Measurements from ENCODE around the gene ARMCX2. TPM values are rescaled to one million over a fixed set of nuclear protein-coding genes. Genes with fewer than 3 reads are reported as not detected.
A peak's percentile ranks its signal among the peaks of the same experiment; 100 is the strongest.
"Not testable (repeated sequence)": the region's sequence is repeated elsewhere in the genome, so short reads cannot be mapped to it uniquely, and the experiment has no call there.

Gene ARMCX2
- polyA plus RNA-seq (2014; cell fraction: cytosol; rRNA removed), result 14.6 and 19.0 TPM in 2 replicates
- polyA plus RNA-seq (2014; cell fraction: nucleus; rRNA removed), result 27.6 and 28.1 TPM in 2 replicates

DNA sequence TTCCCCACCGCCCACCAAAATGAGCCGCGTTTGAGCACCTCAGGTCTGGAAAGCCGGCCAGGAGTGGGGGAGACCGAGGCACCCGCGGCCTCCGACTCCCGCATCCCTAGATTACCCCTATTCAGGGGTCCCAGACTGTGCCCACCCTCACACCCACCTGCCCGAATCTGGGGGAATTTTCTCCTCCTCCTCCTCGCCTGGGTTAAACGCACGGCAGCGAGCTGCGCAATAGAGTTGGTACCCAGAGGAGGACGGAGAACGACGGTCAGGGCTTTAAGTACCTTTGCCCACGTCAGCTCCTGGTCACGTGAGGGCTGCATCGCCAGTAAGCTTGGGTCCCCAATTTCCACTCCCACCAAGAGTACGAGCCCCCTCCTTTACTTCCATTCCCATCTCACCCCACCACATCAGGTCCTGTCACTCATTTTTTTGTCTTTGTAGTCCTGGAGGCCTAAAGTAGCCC is at the start of gene ARMCX2:
TSS of gene ARMCX2 (minus strand) at position 250 of the 463 bp plus-strand sequence. CDS start 2,262 bp downstream, outside the sequence.
- peak; percentile 55 for DNase-seq (ENCODE audit: low spot score)

GRCh38 chrX:101709384-101709783 is 49.7 kb upstream of the ARMCX2 start:
- DNase-seq (ENCODE audit: low spot score), result no peak

DNA sequence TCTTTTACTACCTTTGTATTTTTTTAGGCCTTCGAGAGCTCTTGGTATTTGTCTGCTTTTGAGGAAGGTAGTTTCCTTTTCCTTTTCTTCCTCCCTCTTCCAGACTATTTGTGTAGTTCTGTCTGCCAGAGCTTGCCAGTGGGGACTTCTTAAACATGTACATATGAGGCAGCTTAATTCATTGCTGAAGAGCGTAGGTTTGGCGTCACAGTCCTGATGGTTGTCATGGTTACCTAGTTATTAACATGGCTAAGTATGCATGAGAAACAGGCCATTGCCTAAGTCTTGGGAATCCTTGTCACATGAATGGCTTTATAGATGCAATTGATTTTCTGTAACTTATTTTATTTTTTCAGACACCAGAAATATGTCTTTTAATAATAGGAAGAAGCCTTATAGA is 48.5 kb upstream of the ARMCX2 start:
- no peak for DNase-seq (ENCODE audit: low spot score)

- no peak for DNase-seq (ENCODE audit: low spot score)
Measured at GRCh38 chrX:101693476-101693875, 33.8 kb upstream of the ARMCX2 start.

DNA sequence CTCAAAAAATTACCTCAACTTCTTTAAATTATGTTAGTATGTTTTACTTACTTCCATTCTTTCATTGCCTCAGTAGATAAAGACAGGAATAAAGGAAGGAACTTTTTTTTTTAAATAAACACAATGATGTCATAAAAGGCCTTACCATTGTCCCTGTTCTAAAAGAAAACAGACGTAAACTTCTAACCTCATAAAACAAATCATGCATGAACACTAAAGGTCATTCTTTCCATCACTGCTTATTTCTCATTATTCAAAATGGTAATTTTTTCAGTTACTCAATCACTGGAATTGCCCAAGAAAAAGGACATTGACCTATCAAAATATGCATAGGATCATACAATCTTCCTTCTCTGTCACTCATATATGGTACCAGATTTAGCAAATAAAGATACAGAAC is 32.2 kb upstream of the ARMCX2 start:
- no peak for DNase-seq (ENCODE audit: low spot score)

DNA sequence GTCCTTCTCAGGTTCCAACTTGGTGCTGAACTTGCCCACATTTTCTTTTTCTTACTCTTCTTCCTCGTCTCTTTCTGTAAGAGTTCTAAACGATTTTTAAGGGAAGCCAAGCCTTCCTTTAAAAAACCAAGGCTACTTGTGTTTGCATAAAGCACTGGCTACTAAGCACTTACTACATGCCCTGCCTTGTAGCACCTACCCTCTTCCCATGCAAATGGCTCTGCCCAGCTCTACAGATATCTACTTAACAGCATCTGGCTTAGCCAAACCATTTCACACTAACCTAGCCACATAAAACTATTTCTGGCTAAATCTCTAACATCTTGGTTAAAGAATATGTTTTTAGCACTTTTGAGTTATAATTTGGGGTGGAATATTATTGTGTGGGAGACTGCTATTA is 26.9 kb upstream of the ARMCX2 start:
- no peak for DNase-seq (ENCODE audit: low spot score)

- no peak for DNase-seq (ENCODE audit: low spot score)
Measured at GRCh38 chrX:101685923-101686322, 26.3 kb upstream of the ARMCX2 start.

GRCh38 chrX:101682723-101683122 is 23.1 kb upstream of the ARMCX2 start:
- no peak for DNase-seq (ENCODE audit: low spot score)

GRCh38 chrX:101677028-101677427 is 17.4 kb upstream of the ARMCX2 start:
- DNase-seq (ENCODE audit: low spot score), result no peak

DNA sequence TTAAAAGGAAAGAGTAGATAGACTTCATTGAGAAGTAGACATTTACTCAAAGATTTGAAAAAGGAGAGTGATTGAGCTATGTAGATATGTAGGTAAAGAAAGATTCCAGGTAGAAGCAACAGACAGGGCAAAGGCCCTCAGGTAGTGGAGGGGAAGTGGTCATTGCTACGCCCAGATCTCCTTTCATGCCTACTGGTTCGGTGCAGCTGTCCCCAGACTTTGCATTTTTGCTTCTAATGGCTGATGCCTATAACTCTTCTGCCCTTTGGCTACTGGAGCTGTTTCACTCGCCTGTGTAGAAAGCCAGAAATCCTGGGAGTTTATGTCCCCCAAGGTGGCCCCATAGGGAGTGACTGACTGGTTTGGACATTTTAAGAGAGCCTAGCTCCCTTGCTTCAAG is 16.9 kb upstream of the ARMCX2 start:
- no peak for DNase-seq (ENCODE audit: low spot score)

GRCh38 chrX:101668143-101668542 is 8.5 kb upstream of the ARMCX2 start:
- no peak for DNase-seq (ENCODE audit: low spot score)

- DNase-seq (ENCODE audit: low spot score), result peak; percentile 43
Measured at GRCh38 chrX:101658661-101659491, 774 bp downstream of the ARMCX2 start.

GRCh38 chrX:101657495-101657894 is 2.2 kb downstream of the ARMCX2 start:
- DNase-seq (ENCODE audit: low spot score), result no peak

DNA sequence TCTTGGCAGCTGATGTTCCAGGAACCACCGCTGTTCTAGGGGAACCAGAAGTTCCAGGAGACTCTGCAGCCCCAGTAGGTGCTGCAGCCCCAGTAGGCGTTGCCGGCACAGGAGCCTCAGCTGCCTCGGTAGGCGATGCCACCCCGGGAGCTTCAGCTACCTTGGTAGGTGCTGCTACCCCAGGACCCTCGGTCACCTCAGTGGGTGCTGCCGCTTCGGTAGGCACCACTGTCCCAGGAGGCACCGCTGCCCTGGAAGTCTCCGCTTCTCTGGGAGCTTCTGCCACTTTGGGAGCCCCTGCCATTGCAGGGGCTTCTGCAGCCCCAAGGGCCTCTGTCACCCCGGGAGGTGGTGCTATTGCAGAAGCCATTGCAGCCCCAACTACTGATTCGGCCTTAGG is 2.8 kb downstream of the ARMCX2 start:
- no peak for DNase-seq (ENCODE audit: low spot score)

- no peak for DNase-seq (ENCODE audit: low spot score)
Measured at GRCh38 chrX:101655534-101655933, 4.1 kb downstream of the ARMCX2 start.

GRCh38 chrX:101647716-101648115 is 11.9 kb downstream of the ARMCX2 start:
- DNase-seq (ENCODE audit: low spot score), result not testable (repeated sequence)

GRCh38 chrX:101642093-101642492 is 17.6 kb downstream of the ARMCX2 start:
- DNase-seq (ENCODE audit: low spot score), result no peak

GRCh38 chrX:101639583-101639982 is 20.1 kb downstream of the ARMCX2 start:
- DNase-seq (ENCODE audit: low spot score), result no peak

DNA sequence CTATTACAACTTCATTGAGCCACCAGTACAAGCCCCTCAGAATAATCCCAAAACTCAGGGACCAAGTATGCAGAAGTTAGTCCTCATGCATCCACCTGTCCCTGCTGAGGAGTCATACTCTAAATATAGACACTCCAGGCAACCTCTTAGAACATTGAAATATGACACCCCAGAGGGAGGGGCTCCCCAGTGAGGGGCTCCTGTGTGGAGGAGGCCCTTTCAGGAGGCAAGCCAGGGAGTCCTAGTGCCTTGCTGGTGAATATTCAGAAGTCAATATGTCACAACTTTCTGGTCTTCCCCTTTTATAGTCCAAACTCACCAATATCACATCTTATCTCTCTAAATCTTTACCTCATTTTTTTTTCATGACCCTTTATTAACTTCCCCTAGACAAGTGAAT is 40.3 kb downstream of the ARMCX2 start:
- peak; percentile 50 for DNase-seq (ENCODE audit: low spot score)

GRCh38 chrX:101617211-101618191 is 42.1 kb downstream of the ARMCX2 start, which contains the start of gene ARMCX6:
TSS of gene ARMCX6 (minus strand) at chrX:101618000. CDS start at chrX:101616620, 1,380 bp downstream.
- peak; percentile 81 for DNase-seq (ENCODE audit: low spot score)

GRCh38 chrX:101605728-101606127 is 53.9 kb downstream of the ARMCX2 start:
- DNase-seq (ENCODE audit: low spot score), result no peak

Data from SK-N-DZ (cell line).